SH-SY5Y (cell line): ENCODE data around the gene CD274.

Experiments
- GATA2 ChIP-seq: IDR thresholded peaks from 2 replicates; pipeline ENCODE4 v1.6.1; 2011; ENCODE audit warnings: mild to moderate bottlenecking, low read depth, low read length
- GATA3 ChIP-seq: IDR thresholded peaks from 2 replicates; pipeline ENCODE4 v1.6.1; 2011; ENCODE audit warnings: low read depth, mild to moderate bottlenecking, low read length, moderate library complexity

DNA sequence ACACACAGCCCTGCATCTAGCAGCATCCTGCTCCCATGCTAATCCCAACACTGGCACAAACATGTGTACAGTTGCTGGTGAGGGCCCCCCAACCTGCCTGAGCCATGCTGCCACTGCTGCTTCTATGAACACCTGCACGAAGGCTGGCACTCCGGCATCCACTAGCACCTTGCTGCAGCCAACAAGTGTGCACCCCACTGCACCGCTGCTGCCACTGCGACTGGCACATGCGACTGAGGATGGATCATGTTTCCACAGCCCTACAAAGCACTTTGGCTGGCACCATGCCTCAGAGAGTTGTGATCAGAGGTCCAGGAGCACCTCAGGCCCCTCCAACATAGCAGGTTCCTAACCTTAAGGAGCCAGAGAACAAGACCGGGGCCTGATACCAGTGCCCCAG, 52.2 kb downstream of the CD274 start:
- TF ChIP-seq GATA3 (no peak), GATA2 (no peak)
